GM23338 (cell line): ENCODE data around the gene COQ3.

Source experiments
- CREB1 ChIP-seq: fragments of 250-450 bp; sonication (Bioruptor Pico); IDR thresholded peaks from 2 replicates; pipeline ENCODE4 v1.5.0; 2020; ENCODE audit warnings: low read depth, mild to moderate bottlenecking, moderate library complexity
- CTCF ChIP-seq, 2 experiments: fragments of 200-600 bp in 1 of 2; sonication (generic) in 1 of 2; conservative IDR thresholded peaks; 2 replicates each; pipeline versions ENCODE4 v1.5.1 to v1.6.1; 2016 to 2017; ENCODE audit warnings: antibody characterized with exemption in 2 of 2, low read depth in 2 of 2, mild to moderate bottlenecking in 2 of 2, moderate library complexity in 1 of 2
- ETS1 ChIP-seq: IDR thresholded peaks from 2 replicates; pipeline ENCODE4 v1.6.1; 2016; ENCODE audit warnings: antibody characterized with exemption
- EZH2 ChIP-seq: fragments of 200-600 bp; sonication (generic); IDR thresholded peaks from one replicate; pipeline ENCODE4 v1.8.0; 2017; ENCODE audit warnings: antibody characterized with exemption, mild to moderate bottlenecking, low read depth; ENCODE audit not compliant: unreplicated experiment
- EZH2phosphoT487 ChIP-seq: fragments of 200-600 bp; sonication (generic); IDR thresholded peaks from one replicate; pipeline ENCODE4 v1.8.1; 2018; ENCODE audit warnings: antibody characterized with exemption; ENCODE audit not compliant: unreplicated experiment
- JUNB ChIP-seq: IDR thresholded peaks from one replicate; pipeline ENCODE4 v1.6.1; 2016; ENCODE audit warnings: antibody characterized with exemption; ENCODE audit not compliant: unreplicated experiment
- NANOG ChIP-seq: IDR thresholded peaks from 2 replicates; pipeline ENCODE4 v1.6.1; 2016; ENCODE audit warnings: antibody characterized with exemption, borderline replicate concordance
- POLR2AphosphoS5 ChIP-seq: IDR thresholded peaks from 2 replicates; pipeline ENCODE4 v1.6.1; 2016; ENCODE audit warnings: antibody characterized with exemption, low read depth
- ZNF331 ChIP-seq: fragments of 250-450 bp; sonication (Bioruptor Pico); IDR thresholded peaks from 2 replicates; pipeline ENCODE4 v1.5.0; 2020; ENCODE audit warnings: low read depth, mild to moderate bottlenecking, moderate library complexity
- ZNF462 ChIP-seq: fragments of 250-450 bp; sonication (Bioruptor Pico); IDR thresholded peaks from 2 replicates; pipeline ENCODE4 v1.5.0; 2020; ENCODE audit warnings: mild to moderate bottlenecking, moderate library complexity
- TF ChIP-seq, protein P1 (sequence below): IDR thresholded peaks from one replicate; pipeline ENCODE4 v1.6.1; 2018; ENCODE audit warnings: antibody characterized with exemption; ENCODE audit not compliant: unreplicated experiment

- TF ChIP-seq CTCF (conservative IDR thresholded peaks at IDR 0.05; ENCODE audit: low read depth in 2 of 2), result no peak
- no peak for TF ChIP-seq POLR2AphosphoS5
- no peak for TF ChIP-seq EZH2
- TF ChIP-seq ETS1, result no peak
- no peak for TF ChIP-seq CREB1 (CRISPR knock-in tag)
- TF ChIP-seq EZH2phosphoT487, result no peak
- no peak for TF ChIP-seq JUNB
- TF ChIP-seq, protein P1, sequence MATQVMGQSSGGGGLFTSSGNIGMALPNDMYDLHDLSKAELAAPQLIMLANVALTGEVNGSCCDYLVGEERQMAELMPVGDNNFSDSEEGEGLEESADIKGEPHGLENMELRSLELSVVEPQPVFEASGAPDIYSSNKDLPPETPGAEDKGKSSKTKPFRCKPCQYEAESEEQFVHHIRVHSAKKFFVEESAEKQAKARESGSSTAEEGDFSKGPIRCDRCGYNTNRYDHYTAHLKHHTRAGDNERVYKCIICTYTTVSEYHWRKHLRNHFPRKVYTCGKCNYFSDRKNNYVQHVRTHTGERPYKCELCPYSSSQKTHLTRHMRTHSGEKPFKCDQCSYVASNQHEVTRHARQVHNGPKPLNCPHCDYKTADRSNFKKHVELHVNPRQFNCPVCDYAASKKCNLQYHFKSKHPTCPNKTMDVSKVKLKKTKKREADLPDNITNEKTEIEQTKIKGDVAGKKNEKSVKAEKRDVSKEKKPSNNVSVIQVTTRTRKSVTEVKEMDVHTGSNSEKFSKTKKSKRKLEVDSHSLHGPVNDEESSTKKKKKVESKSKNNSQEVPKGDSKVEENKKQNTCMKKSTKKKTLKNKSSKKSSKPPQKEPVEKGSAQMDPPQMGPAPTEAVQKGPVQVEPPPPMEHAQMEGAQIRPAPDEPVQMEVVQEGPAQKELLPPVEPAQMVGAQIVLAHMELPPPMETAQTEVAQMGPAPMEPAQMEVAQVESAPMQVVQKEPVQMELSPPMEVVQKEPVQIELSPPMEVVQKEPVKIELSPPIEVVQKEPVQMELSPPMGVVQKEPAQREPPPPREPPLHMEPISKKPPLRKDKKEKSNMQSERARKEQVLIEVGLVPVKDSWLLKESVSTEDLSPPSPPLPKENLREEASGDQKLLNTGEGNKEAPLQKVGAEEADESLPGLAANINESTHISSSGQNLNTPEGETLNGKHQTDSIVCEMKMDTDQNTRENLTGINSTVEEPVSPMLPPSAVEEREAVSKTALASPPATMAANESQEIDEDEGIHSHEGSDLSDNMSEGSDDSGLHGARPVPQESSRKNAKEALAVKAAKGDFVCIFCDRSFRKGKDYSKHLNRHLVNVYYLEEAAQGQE, result no peak
- TF ChIP-seq ZNF462, result no peak
- TF ChIP-seq NANOG, result no peak
- TF ChIP-seq ZNF331, result no peak
These were observed 55.8 kb downstream of the COQ3 start for GRCh38 chr6:99338188-99338587.
